ENCODE data around the gene SLC4A1.
"Not testable (repeated sequence)": the region's sequence is repeated elsewhere in the genome, so short reads cannot be mapped to it uniquely, and the experiment has no call there.

SLC4A1 gene

GRCh38 chr17:44255915-44256314 is 12.0 kb downstream of the SLC4A1 start:
- DNase-seq = no peak

GRCh38 chr17:44254361-44255095 is 13.4 kb downstream of the SLC4A1 start:
- DNase-seq = no peak

GRCh38 chr17:44253006-44253405 is 14.9 kb downstream of the SLC4A1 start:
- no peak for DNase-seq

GRCh38 chr17:44251062-44251461 is 16.9 kb downstream of the SLC4A1 start:
- DNase-seq = no peak

GRCh38 chr17:44249501-44250246 is 18.3 kb downstream of the SLC4A1 start:
- no peak for DNase-seq

GRCh38 chr17:44247876-44248736 is 19.8 kb downstream of the SLC4A1 start:
- DNase-seq = no peak

GRCh38 chr17:44247440-44247841 is 20.5 kb downstream of the SLC4A1 start:
- no peak for DNase-seq

- DNase-seq = no peak
These were observed 26.8 kb downstream of the SLC4A1 start for GRCh38 chr17:44241106-44241624.

GRCh38 chr17:44237886-44238285 is 30.0 kb downstream of the SLC4A1 start:
- not testable (repeated sequence) for DNase-seq

- no peak for DNase-seq
These were observed 31.4 kb downstream of the SLC4A1 start for GRCh38 chr17:44236444-44236991.

GRCh38 chr17:44235583-44235936 is 32.4 kb downstream of the SLC4A1 start:
- DNase-seq = no peak

GRCh38 chr17:44233582-44233981 is 34.4 kb downstream of the SLC4A1 start:
- DNase-seq = no peak

GRCh38 chr17:44232061-44232460 is 35.9 kb downstream of the SLC4A1 start:
- no peak for DNase-seq

GRCh38 chr17:44230140-44230539 is 37.8 kb downstream of the SLC4A1 start:
- DNase-seq = no peak

GRCh38 chr17:44229090-44229489 is 38.8 kb downstream of the SLC4A1 start:
- no peak for DNase-seq

GRCh38 chr17:44223541-44224071 is 44.3 kb downstream of the SLC4A1 start:
- DNase-seq = no peak

- DNase-seq = peak; percentile 70
These were observed 45.6 kb downstream of the SLC4A1 start for GRCh38 chr17:44222112-44222869.

GRCh38 chr17:44221862-44222111 is 46.1 kb downstream of the SLC4A1 start:
- DNase-seq = no peak

- DNase-seq = peak; percentile 65
These were observed 46.7 kb downstream of the SLC4A1 start for GRCh38 chr17:44221084-44221861.

- peak; percentile 60 for DNase-seq
These were observed 47.5 kb downstream of the SLC4A1 start for GRCh38 chr17:44220213-44221083.
